Measurements from ENCODE around the gene THBD.

THBD gene

GRCh38 chr20:23090147-23090546, 40.7 kb upstream of the THBD start:
- no peaks in the 10 kb centered on the region for H3K9me3 Mint-ChIP-seq

GRCh38 chr20:23088866-23089265, 39.4 kb upstream of the THBD start:
- Mint-ChIP-seq H3K4me1 (ENCODE audit: low read depth) (peaks cover 80% of the 10 kb centered on the region), H3K9me3 (no peaks in the 10 kb centered on the region), H3K4me3 (no peak overlapping the region), H3K36me3 (ENCODE audit: low read depth) (no peaks in the 10 kb centered on the region), H3K27ac (peak overlapping the region; percentile 98), H3K27me3 (no peaks in the 10 kb centered on the region)
- intact Hi-C loops (cut with micrococcal nuclease): loop anchor here (5.0 kb wide), 3 partner anchors 37 to 58 kb away; no protein-coding TSS in a partner anchor

More at GRCh38 chr20:23090147-23090546, 40.7 kb upstream of the THBD start:
- Mint-ChIP-seq H3K27ac (peak overlapping the region; percentile 34), H3K36me3 (ENCODE audit: low read depth) (no peaks in the 10 kb centered on the region), H3K4me3 (no peak overlapping the region), H3K27me3 (no peaks in the 10 kb centered on the region), H3K4me1 (ENCODE audit: low read depth) (peaks cover 80% of the 10 kb centered on the region)
- intact Hi-C loops (cut with micrococcal nuclease): no loop called here

GRCh38 chr20:23087587-23088251, 38.2 kb upstream of the THBD start:
- H3K27me3 Mint-ChIP-seq: no peaks in the 10 kb centered on the region
- H3K27ac Mint-ChIP-seq: peak overlapping the region; percentile 98
- H3K4me3 Mint-ChIP-seq: peak overlapping the region; percentile 79
- intact Hi-C loops (cut with micrococcal nuclease): loop anchor here (2.0 to 5.0 kb wide), 4 partner anchors 15 to 60 kb away; no protein-coding TSS in a partner anchor
- H3K9me3 Mint-ChIP-seq: no peaks in the 10 kb centered on the region
- peaks cover 85% of the 10 kb centered on the region for H3K4me1 Mint-ChIP-seq (ENCODE audit: low read depth)
- H3K36me3 Mint-ChIP-seq (ENCODE audit: low read depth): no peaks in the 10 kb centered on the region

GRCh38 chr20:23086931-23087411, 37.5 kb upstream of the THBD start:
- H3K4me1 Mint-ChIP-seq (ENCODE audit: low read depth): peaks cover 89% of the 10 kb centered on the region
- H3K27me3 Mint-ChIP-seq: no peaks in the 10 kb centered on the region
- H3K9me3 Mint-ChIP-seq: no peaks in the 10 kb centered on the region
- H3K27ac Mint-ChIP-seq: peak overlapping the region; percentile 98
- H3K4me3 Mint-ChIP-seq: peak overlapping the region; percentile 79
- intact Hi-C loops (cut with micrococcal nuclease): loop anchor here (2.0 to 5.0 kb wide), 4 partner anchors 16 to 60 kb away; no protein-coding TSS in a partner anchor
- H3K36me3 Mint-ChIP-seq (ENCODE audit: low read depth): peaks cover 6% of the 10 kb centered on the region

- intact Hi-C loops (cut with micrococcal nuclease): loop anchor here (2.0 to 5.0 kb wide), 4 partner anchors 17 to 61 kb away; no protein-coding TSS in a partner anchor
- peaks cover 15% of the 10 kb centered on the region for H3K36me3 Mint-ChIP-seq (ENCODE audit: low read depth)
- H3K27ac Mint-ChIP-seq: peak within 1 kb of the TSS; percentile 98
- H3K9me3 Mint-ChIP-seq: no peaks in the 10 kb centered on the region
- no peaks in the 10 kb centered on the region for H3K27me3 Mint-ChIP-seq
- H3K4me3 Mint-ChIP-seq: peak within 1 kb of the TSS; percentile 79
- peaks cover 90% of the 10 kb centered on the region for H3K4me1 Mint-ChIP-seq (ENCODE audit: low read depth)
These were observed 36.6 kb upstream of the THBD start, which contains the start of gene CD93 for GRCh38 chr20:23086056-23086566. CD93 (minus strand) TSS chr20:23086324; CDS start chr20:23086192, 132 bp downstream.

- Mint-ChIP-seq H3K9me3 (no peaks in the 10 kb centered on the region), H3K27ac (peak overlapping the region; percentile 98), H3K36me3 (ENCODE audit: low read depth) (peaks cover 21% of the 10 kb centered on the region), H3K27me3 (no peaks in the 10 kb centered on the region), H3K4me1 (ENCODE audit: low read depth) (peaks cover 92% of the 10 kb centered on the region), H3K4me3 (peak overlapping the region; percentile 79)
- intact Hi-C loops (cut with micrococcal nuclease): loop anchor here (2.0 to 5.0 kb wide), 4 partner anchors 17 to 62 kb away; no protein-coding TSS in a partner anchor
These were observed 36.1 kb upstream of the THBD start for GRCh38 chr20:23085436-23086055.

- peaks cover 22% of the 10 kb centered on the region for H3K36me3 Mint-ChIP-seq (ENCODE audit: low read depth)
- peak overlapping the region; percentile 98 for H3K27ac Mint-ChIP-seq
- peaks cover 90% of the 10 kb centered on the region for H3K4me1 Mint-ChIP-seq (ENCODE audit: low read depth)
- no peaks in the 10 kb centered on the region for H3K9me3 Mint-ChIP-seq
- intact Hi-C loops (cut with micrococcal nuclease): loop anchor here (5.0 kb wide), 4 partner anchors 32 to 62 kb away; no protein-coding TSS in a partner anchor
- H3K27me3 Mint-ChIP-seq: no peaks in the 10 kb centered on the region
- peak overlapping the region; percentile 79 for H3K4me3 Mint-ChIP-seq
These were observed 35.4 kb upstream of the THBD start for GRCh38 chr20:23084845-23085365.

- peak overlapping the region; percentile 79 for H3K4me3 Mint-ChIP-seq
- H3K36me3 Mint-ChIP-seq (ENCODE audit: low read depth): peaks cover 22% of the 10 kb centered on the region
- H3K4me1 Mint-ChIP-seq (ENCODE audit: low read depth): peaks cover 89% of the 10 kb centered on the region
- H3K27me3 Mint-ChIP-seq: no peaks in the 10 kb centered on the region
- intact Hi-C loops (cut with micrococcal nuclease): loop anchor here (5.0 kb wide), 1 partner anchor 33 kb away; no protein-coding TSS in a partner anchor
- no peaks in the 10 kb centered on the region for H3K9me3 Mint-ChIP-seq
- peak overlapping the region; percentile 98 for H3K27ac Mint-ChIP-seq
These were observed 34.9 kb upstream of the THBD start for GRCh38 chr20:23084282-23084844.

GRCh38 chr20:23083553-23084220, 34.2 kb upstream of the THBD start:
- H3K4me1 Mint-ChIP-seq (ENCODE audit: low read depth): peaks cover 91% of the 10 kb centered on the region
- intact Hi-C loops (cut with micrococcal nuclease): loop anchor here (5.0 kb wide), 1 partner anchor 34 kb away; no protein-coding TSS in a partner anchor
- no peaks in the 10 kb centered on the region for H3K9me3 Mint-ChIP-seq
- H3K4me3 Mint-ChIP-seq: peak overlapping the region; percentile 79
- peak overlapping the region; percentile 98 for H3K27ac Mint-ChIP-seq
- no peaks in the 10 kb centered on the region for H3K27me3 Mint-ChIP-seq
- peaks cover 27% of the 10 kb centered on the region for H3K36me3 Mint-ChIP-seq (ENCODE audit: low read depth)

- H3K4me1 Mint-ChIP-seq (ENCODE audit: low read depth): peaks cover 91% of the 10 kb centered on the region
- intact Hi-C loops (cut with micrococcal nuclease): loop anchor here (5.0 kb wide), 1 partner anchor 34 kb away; no protein-coding TSS in a partner anchor
- peak overlapping the region; percentile 79 for H3K4me3 Mint-ChIP-seq
- H3K27me3 Mint-ChIP-seq: no peaks in the 10 kb centered on the region
- peaks cover 29% of the 10 kb centered on the region for H3K36me3 Mint-ChIP-seq (ENCODE audit: low read depth)
- H3K9me3 Mint-ChIP-seq: no peaks in the 10 kb centered on the region
- peak overlapping the region; percentile 98 for H3K27ac Mint-ChIP-seq
These were observed 33.5 kb upstream of the THBD start for GRCh38 chr20:23082846-23083552.

- Mint-ChIP-seq H3K27ac (peak overlapping the region; percentile 98), H3K4me1 (ENCODE audit: low read depth) (peaks cover 81% of the 10 kb centered on the region), H3K36me3 (ENCODE audit: low read depth) (peaks cover 29% of the 10 kb centered on the region), H3K27me3 (no peaks in the 10 kb centered on the region), H3K9me3 (no peaks in the 10 kb centered on the region), H3K4me3 (peak overlapping the region; percentile 10)
- intact Hi-C loops (cut with micrococcal nuclease): loop anchor here (5.0 kb wide), 1 partner anchor 36 kb away; no protein-coding TSS in a partner anchor
These were observed 31.9 kb upstream of the THBD start for GRCh38 chr20:23081263-23081819.

- intact Hi-C loops (cut with micrococcal nuclease): loop anchor here (5.0 kb wide), 1 partner anchor 37 kb away; no protein-coding TSS in a partner anchor
- H3K36me3 Mint-ChIP-seq (ENCODE audit: low read depth): peaks cover 30% of the 10 kb centered on the region
- H3K27ac Mint-ChIP-seq: no peak overlapping the region
- peaks cover 73% of the 10 kb centered on the region for H3K4me1 Mint-ChIP-seq (ENCODE audit: low read depth)
- no peak overlapping the region for H3K4me3 Mint-ChIP-seq
- H3K27me3 Mint-ChIP-seq: no peaks in the 10 kb centered on the region
- H3K9me3 Mint-ChIP-seq: no peaks in the 10 kb centered on the region
These were observed 31.0 kb upstream of the THBD start for GRCh38 chr20:23080521-23080920.
